ENCODE data around the gene TMEM86A. TPM values are rescaled to one million over a fixed set of nuclear protein-coding genes. Genes with fewer than 3 reads are reported as not detected.
A peak's percentile ranks its signal among the peaks of the same experiment; 100 is the strongest.

The TMEM86A gene
- total and polyA plus RNA-seq, 2 of the 8 experiments (the other 6 are each of a cell fraction or from before 2014, with no cell fraction given), result 1.5 to 1.7 TPM

- Histone ChIP-seq H3K4ac (replicated peaks; ENCODE audit: insufficient read length, low read depth, low read length) (peak within 1 kb of the TSS; percentile 42), H3K9me3 (ENCODE audit: insufficient read depth in 2 of 2, low read depth in 1 of 2, low read length in 1 of 2) (no peaks in the 10 kb centered on the region), H3K9ac (replicated peaks in 1 of 4; ENCODE audit: extremely low read depth in 1 of 4, low read depth in 3 of 4, low read length in 3 of 4) (no peak within 1 kb of the TSS), H3K79me2 (ENCODE audit: control insufficient read depth in 1 of 2, insufficient read depth in 2 of 2, low read length in 2 of 2) (no peaks in the 10 kb centered on the region), H2BK15ac (ENCODE audit: low read length) (peak within 1 kb of the TSS; percentile 25; the same call in 1 of the 2 replicates), H3K79me1 (ENCODE audit: low read depth, low read length) (no peaks in the 10 kb centered on the region), H3K27me3 (replicated peaks in 1 of 4; ENCODE audit: control insufficient read depth in 3 of 4, extremely low read depth in 1 of 4, insufficient read depth in 3 of 4, low read length in 3 of 4) (no peaks in the 10 kb centered on the region), H2BK5ac (ENCODE audit: low read depth, low read length) (no peak within 1 kb of the TSS), H2AK5ac (ENCODE audit: low read depth, low read length) (no peak within 1 kb of the TSS), H4K91ac (replicated peaks; ENCODE audit: insufficient read length, low read length) (no peak within 1 kb of the TSS), H2BK20ac (ENCODE audit: low read length) (no peak within 1 kb of the TSS; the same call in 1 of the 2 replicates), H4K20me1 (replicated peaks in 1 of 2; ENCODE audit: control insufficient read depth in 1 of 2, insufficient read depth in 2 of 2, low read length in 2 of 2) (no peaks in the 10 kb centered on the region), H4K5ac (ENCODE audit: insufficient read length, low read depth, low read length) (no peak within 1 kb of the TSS), H3K23ac (ENCODE audit: insufficient read length) (no peak within 1 kb of the TSS), H3K14ac (ENCODE audit: insufficient read length) (no peak within 1 kb of the TSS), H3K4me1 (replicated peaks in 1 of 4; ENCODE audit: control insufficient read depth in 3 of 4, insufficient read depth in 4 of 4, low read length in 3 of 4) (peaks cover 0 to 20% (median 14%) of the 10 kb centered on the region in 4 experiments; a peak in 5 of 7 replicates), H2AFZ (ENCODE audit: low read length) (no peak within 1 kb of the TSS), H3K56ac (replicated peaks; ENCODE audit: insufficient read length, low read depth, low read length) (no peak within 1 kb of the TSS), H3K23me2 (ENCODE audit: low read depth, low read length) (peaks cover 8% of the 10 kb centered on the region), H2BK12ac (ENCODE audit: low read depth, low read length) (no peak within 1 kb of the TSS; the same call in 1 of the 2 replicates), H4K8ac (ENCODE audit: extremely low read depth, insufficient read depth, low read length) (no peak within 1 kb of the TSS), H3K4me3 (ENCODE audit: extremely low read depth in 1 of 4, insufficient read depth in 2 of 4, low read depth in 3 of 4, low read length in 4 of 4) (0 out of 8 replicates have a peak within 1 kb of the TSS, but pooled peaks of 1 of the 4 experiments have one; percentile 31), H3K36me3 (ENCODE audit: control insufficient read depth in 2 of 4, insufficient read depth in 4 of 4, low read length in 3 of 4) (no peaks in the 10 kb centered on the region; a peak in 1 of 8 replicates), H3K18ac (ENCODE audit: extremely low read depth, low read length) (peak within 1 kb of the TSS; percentile 56), H2BK120ac (replicated peaks; ENCODE audit: low read depth, low read length) (no peak within 1 kb of the TSS), H3K4me2 (ENCODE audit: insufficient read depth in 1 of 2, low read depth in 2 of 2, low read length in 2 of 2) (peak within 1 kb of the TSS; percentile 52 to 69), H3K27ac (ENCODE audit: low read depth, low read length) (no peak within 1 kb of the TSS)
- ChIA-PET CTCF (ENCODE audit: partially characterized antibody) (interaction anchor here (0.9 to 11.9 kb wide), 10 partner anchors 9 to 331 kb away, joined by 3 to 225 read pairs (median 5); no protein-coding TSS in a partner anchor), POLR2A (ENCODE audit: partially characterized antibody) (interaction anchor here (1.0 kb wide), 2 partner anchors 28 to 332 kb away, joined by 3 read pairs; partner anchors contain the start of genes LDHA and TMEM86A)
- no peak for FAIRE-seq
- TF ChIP-seq SP4 (IDR thresholded peaks at IDR 0.05; ENCODE audit: low read length), result no peak
- peak in 1 of 3 experiments; percentile 0; a peak in 1 of 4 replicates for TF ChIP-seq CTCF (IDR thresholded peaks at IDR 0.05; ENCODE audit: control extremely low read depth in 1 of 3, insufficient read depth in 1 of 3, low read depth in 1 of 3, low read length in 3 of 3)
- no peak for TF ChIP-seq EGR1 (IDR thresholded peaks at IDR 0.05; ENCODE audit: borderline replicate concordance, low read depth, low read length)
- DNase-seq (ENCODE audit: low read depth in 1 of 2, low spot score in 2 of 2), result peak in 1 of 2 experiments; percentile 59
- 53% methylated on average over 5 of the region's 7 CpGs; no CpG with 5 or more reads in 1 of the 2 experiments for WGBS, 2 experiments (ENCODE audit: extremely low coverage in 1 of 2, insufficient coverage in 1 of 2, insufficient read length in 1 of 2, insufficient replicate concordance in 2 of 2, low coverage in 1 of 2, low lambda C conversion rate in 2 of 2, missing lambda C conversion rate in 1 of 2)
Measured at GRCh38 chr11:18726040-18726439, 27.5 kb downstream of the TMEM86A start, which contains the start of gene IGSF22. IGSF22 (minus strand) TSS chr11:18726188; CDS start chr11:18724236, 1,952 bp downstream.
